Suprapubic skin (tissue), 3 donors: ENCODE results near the gene STAG3.

Experiments used
- CTCF ChIP-seq, 2 donors: fragments of 200-600 bp in 1 of 2; fragments of 450-650 bp in 1 of 2; sonication (generic) in 1 of 2; IDR thresholded peaks; one replicate each; pipeline ENCODE4 v1.5.1; 2016 to 2019; ENCODE audit warnings: antibody characterized with exemption in 2 of 2, mild to moderate bottlenecking in 1 of 2, moderate library complexity in 1 of 2
- EP300 ChIP-seq: sonication (generic); formaldehyde crosslinking; IDR thresholded peaks from one replicate; pipeline ENCODE4 v1.6.1; 2017; ENCODE audit warnings: antibody characterized with exemption

GRCh38 chr7:100222445-100223132 lies 44.9 kb downstream of the STAG3 start:
- TF ChIP-seq CTCF (IDR thresholded peaks at IDR 0.05) (no peak), EP300 (no peak)
